T-helper 2 cell (primary cell): ENCODE measurements around the gene SREBF2.
"Not testable (repeated sequence)": the region's sequence is repeated elsewhere in the genome, so short reads cannot be mapped to it uniquely, and the experiment has no call there.

Experiments used
- DNase-seq, 5 experiments: peaks; one replicate each; pipeline versions ENCODE4 v3.0.0 to v3.0.0-alpha.2; 2012 to 2022

SREBF2 gene

GRCh38 chr22:41948928-41949296 is 116.0 kb downstream of the SREBF2 start:
- not testable (repeated sequence) for DNase-seq

DNA sequence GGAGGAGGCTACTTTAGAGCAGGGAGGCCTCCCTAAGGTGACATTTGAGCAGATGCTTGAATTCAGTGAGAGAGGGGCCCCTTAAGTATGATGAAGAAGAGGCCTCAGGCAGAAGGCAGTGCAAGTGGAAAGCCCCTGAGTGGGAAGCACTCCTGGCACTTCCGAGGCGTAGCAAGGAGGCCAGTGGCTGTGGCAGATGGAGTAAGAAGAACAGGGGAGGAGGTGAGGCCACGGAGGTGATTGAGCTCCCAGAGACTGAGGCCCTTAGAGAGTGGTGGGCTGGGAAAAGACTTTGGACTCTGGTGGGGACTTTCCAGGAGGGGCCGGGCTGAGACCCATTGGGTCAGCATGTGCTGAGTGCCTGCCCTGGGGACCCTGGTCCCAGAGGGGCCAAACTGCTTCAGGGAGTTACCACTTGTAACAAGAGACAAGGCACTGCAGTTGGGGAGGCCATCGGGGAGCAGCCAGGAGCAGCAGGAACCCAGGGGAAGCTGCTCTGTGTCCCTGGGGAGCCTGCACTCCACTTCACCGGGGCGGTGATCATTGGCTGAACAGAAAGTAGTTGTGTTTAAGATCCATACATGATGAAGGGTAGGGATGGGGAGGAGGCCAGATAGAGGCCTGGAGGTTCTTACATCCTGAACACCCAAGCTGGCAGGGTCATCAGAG is 116.5 kb downstream of the SREBF2 start:
- no peak for DNase-seq

GRCh38 chr22:41951898-41952474 is 119.1 kb downstream of the SREBF2 start, which contains the start of gene SMIM45:
SMIM45 (plus strand) TSS chr22:41952150.
- no peak for DNase-seq

- DNase-seq, result no peak
These were observed 119.8 kb downstream of the SREBF2 start for GRCh38 chr22:41952713-41953112.
